C1 segment of cervical spinal cord (tissue), 14 donors: ENCODE data around the gene ZNF384.

Experiments
- DNase-seq, 14 donors: peaks; one replicate each; lab custom pipeline; 2025; lab: John Stamatoyannopoulos, UW

ZNF384 gene

DNA sequence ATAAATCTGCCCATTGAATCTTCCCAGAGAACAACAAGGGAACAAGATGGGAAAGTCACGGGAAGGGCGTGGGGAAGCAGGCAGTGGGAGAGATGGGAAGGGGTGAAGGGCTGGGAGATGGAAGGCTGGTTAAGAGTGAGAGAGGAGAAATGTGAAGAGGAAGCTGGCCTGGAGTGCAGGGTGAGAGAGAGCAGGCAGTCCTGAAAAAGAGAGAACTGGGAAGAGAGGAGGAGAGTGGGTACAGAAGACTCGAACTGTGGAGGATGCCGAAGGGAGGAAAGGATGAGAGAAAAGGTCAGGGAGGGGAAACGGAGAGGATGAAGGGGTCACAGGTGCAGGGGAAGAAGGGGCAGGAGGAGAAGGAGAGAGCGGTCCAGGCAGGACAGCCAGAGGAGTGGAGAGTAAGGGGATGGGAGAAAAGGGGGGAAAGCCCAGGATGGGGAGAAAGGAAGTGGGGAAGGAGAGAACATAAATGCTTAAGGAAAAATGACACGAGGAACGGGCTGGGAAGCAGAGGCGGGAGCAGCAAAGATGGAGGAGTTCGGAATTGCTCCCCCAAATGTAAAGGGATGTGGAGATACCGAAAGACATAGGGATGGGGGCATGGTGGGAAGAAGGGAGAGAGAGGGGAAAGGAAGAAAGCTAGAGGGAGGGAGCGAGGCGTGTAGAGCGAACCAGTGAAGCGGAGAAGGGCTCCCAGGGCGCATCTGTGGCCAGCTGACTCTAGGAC lies 10.2 kb upstream of the ZNF384 start:
- DNase-seq, result peak in 1 of 14 donors; percentile 39

DNA sequence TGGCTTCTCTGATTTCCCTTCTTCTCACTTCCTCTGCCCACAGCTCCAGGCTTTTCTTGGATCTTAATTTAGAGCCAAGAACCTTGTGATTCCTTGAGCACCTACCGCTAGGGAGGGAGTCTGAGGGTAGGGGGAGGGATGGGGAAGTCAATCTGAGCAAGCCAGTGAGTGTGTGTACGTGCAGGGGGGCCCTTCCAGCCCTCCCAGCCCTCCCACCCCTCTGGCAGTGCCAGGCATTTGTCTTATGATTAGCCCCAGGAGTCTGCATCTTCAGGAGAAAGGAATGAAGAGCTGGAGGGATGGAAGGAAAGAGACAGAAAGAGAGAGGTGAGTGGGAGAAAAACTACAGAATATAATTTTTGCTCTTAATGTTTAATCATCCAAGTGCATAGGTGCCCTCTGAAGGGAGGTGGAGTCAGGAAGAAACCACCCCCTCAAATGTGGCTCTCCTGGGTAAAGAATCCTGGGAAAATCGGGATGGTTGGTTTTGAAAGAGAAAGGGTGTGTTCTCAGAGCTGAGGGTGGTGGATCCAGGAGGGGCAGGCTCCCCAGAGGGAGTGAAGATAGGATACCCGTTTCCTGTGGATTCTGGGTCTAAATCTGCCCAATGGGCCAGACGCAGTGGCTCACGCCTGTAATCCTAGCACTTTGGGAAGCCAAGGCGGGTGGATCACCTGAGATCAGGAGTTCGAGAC lies 9.3 kb upstream of the ZNF384 start:
- no peak for DNase-seq

DNA sequence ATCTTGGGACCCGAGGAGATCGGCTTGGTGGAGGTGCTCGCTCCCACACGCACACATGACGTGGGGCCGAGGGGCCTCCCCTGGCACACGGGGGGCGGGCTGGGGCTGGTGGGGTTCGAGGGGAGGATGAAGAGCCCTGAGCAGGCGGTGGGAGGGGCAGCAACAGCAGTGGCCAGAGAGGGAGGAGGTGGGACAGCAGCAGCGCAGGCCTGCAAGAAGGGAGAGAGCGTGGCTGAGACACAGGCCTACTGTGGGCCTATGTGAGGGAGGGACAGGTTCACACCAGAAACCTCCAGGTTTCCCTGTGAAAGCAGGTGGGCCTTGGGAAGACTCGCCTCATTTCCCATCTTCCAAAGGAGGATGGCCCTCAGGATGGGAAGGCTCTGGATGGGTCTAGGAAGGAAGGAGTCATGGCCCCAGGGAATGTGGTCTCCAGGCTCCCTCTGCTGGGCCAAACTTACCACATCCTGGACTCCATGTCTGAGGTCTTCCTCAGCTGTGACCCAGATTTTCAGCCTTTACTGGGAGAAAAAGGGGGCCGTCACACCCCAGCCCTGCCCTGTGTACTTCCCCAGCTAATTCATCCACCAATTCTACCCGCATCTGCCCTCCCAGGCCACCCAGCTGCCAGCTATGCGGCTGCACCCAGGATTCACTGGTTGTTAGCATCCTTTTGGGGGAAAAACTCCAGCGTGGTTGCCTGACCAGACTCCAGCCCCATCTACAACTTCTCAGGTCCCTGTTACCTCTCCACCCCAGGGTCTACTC lies 8.6 kb upstream of the ZNF384 start:
- no peak for DNase-seq

DNA sequence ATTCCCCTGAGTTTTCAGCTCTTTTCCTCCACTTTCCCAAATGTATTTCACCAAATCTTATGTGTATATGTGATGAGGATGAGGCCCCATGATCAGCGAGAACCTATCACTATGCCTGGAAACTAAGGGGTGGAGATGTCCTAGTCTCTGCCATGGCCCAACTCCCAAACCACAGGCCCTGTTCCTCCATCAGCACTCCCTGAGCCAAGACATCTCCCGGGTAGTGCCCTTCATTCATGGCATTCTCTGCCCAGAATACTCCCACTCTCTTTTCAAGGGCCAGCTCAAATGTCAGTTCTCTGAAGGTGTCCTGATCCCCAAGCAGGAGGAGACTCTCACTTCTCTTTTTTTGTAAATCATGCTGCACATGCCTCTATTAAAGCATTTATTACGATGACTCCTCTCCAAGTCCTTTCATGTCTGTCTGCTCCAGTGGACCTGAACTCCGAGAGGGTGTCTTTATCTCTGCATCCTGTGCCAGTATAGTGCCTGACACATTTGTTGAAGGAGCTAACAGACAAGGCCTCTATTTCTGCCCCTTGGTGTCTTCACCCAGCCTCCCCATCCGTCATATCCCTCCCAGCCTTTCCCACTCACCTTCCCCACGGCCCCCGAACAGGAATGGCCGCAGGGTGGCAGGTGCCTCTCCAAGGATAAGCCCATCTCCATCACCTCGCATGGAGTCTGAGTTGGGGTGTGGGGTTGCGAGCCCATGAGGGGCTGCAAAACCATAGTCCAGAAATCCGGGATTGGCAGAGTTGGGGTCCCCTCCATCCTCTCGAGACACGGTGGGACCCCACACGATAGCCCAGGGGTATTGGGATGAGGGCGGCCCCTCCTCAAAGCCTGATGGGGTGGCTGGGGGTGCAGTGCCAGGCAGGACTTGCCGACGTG lies 7.8 kb upstream of the ZNF384 start:
- no peak for DNase-seq

GRCh38 chr12:6695313-6696045 lies 6.3 kb upstream of the ZNF384 start:
- no peak for DNase-seq

DNA sequence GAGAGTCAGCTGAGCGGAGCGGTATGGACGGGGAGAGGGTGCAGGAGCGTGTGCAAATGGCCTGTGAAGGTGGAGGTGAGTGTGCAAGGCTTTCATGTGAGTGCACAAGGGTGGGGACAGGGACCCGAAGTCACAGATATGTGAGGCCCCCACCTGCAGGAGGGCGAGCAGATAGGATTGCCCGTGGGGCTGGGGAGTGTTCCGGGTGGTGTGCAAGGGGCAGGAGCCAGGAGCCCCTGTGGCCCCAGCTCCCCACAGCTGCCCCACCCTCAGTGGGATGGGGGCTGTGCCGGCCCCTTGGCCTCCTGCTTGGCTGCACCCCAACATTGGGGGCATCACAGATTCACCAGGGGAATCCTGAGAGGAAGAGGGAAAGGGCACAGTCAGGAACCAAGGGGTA lies 5.5 kb upstream of the ZNF384 start:
- no peak for DNase-seq

DNA sequence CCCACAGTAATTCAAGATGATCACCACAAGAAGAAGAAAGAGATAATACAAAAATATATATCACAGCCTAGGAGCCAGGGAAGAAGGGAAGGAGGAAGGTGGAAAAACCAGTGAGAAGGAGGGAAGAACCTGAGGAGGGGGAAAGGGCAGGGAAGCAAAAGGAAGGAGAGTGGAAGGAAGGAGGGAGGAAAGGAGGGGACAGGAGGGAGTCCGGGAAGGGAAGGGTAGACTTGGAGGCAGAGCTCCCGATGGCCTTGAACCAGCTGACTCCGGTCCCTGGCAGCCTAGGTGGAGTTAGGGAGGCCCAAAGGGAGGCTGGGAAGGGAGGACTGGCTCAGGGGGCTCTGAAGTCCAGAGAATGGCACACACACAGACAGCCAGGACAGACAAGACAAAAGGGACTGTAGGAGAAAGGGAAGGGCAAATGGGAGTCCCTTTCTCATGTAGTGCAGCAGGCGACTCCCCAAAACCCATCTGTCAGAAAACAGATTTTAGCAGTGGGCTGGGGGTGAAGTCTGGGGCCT lies 4.7 kb upstream of the ZNF384 start:
- DNase-seq, result no peak

DNA sequence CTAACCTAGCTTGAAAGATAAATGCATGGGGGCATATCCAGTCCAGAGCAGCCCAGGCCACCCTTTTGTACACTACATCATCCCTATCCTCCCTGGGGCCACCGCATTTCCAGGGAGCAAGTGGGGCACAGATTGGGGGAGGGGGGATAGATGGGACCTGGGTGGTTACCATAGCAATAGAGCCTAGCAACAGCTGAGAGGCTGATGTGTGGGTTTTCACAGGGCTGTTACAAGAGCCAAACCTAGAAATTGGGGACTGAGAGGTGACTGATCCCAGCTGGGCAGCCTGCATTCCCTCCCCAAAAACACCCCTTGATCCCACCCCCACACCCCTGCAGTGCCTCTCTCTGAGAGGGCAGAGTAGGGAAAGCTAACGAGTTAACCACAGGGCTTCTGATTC lies 3.7 kb upstream of the ZNF384 start:
- no peak for DNase-seq

DNA sequence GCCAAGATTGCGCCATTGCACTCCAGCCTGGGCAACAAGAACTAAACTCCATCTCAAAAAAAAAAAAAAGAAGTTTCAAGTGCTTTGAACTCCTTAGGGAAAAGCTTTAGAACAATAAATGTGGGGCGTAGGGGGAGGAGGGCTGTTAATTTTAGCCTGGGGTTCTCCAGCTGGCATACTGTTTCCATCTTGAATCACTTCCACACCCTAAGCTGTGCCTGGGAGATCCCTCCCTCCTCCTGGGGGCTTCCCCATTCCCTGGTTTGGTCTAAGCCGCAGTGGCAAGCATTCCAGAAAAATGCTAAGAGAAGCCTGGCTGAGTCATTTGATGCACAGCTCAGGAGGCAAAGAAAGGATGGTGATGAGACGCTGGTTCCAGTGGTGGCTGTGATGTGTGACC lies 2.3 kb upstream of the ZNF384 start:
- no peak for DNase-seq

DNA sequence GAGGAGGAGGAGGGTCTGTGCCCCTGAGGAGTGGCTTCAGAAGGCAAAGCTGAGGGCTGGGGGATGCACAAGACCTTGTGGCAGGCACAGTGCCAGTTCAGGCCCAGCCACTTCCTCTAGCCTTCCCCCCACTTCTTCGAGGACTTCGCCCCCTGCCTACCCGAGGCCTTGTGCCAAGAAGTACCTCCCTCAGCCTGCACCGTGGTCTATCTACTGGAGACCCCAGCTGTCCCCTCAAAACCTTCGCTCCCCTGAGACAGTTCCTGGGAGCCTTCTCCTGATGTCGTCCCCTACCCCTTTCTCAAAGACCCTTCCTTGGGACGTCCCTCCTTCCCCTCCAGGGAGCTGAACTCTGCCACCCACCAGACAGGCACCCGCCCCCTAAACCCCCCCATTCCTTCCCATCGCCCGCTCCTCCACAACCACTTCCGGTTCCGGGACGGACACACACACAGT lies 604 bp downstream of the ZNF384 start:
- peak in 3 of 14 donors; percentile 21 to 73 (median 61) for DNase-seq

DNA sequence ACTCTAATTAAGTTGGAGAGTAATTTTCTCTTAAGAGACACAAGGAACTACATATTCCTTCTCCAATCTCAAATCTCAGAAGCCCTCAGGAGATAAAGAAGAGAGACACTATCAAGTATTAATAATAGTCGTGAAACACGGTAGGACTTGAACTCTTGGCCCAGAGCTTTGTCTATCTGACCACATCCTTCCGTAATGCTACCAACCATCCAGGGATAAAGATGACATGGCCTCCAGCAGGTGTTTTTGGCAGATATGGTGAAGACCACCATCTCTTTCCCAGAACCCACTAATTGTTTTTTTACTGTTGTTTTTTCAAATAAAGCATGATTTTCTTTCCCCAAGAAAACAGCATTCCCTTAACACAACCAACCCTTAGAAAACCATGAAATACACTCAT lies 3.4 kb downstream of the ZNF384 start:
- DNase-seq, result no peak

- DNase-seq, result peak in 1 of 14 donors; percentile 17
Observed at GRCh38 chr12:6684609-6685008, 4.6 kb downstream of the ZNF384 start.

- DNase-seq, result no peak
Observed at GRCh38 chr12:6676962-6677361, 12.2 kb downstream of the ZNF384 start.

- no peak for DNase-seq
Observed at GRCh38 chr12:6672143-6672542, 17.0 kb downstream of the ZNF384 start.

- no peak for DNase-seq
Observed at GRCh38 chr12:6667559-6668210, 21.5 kb downstream of the ZNF384 start.

DNA sequence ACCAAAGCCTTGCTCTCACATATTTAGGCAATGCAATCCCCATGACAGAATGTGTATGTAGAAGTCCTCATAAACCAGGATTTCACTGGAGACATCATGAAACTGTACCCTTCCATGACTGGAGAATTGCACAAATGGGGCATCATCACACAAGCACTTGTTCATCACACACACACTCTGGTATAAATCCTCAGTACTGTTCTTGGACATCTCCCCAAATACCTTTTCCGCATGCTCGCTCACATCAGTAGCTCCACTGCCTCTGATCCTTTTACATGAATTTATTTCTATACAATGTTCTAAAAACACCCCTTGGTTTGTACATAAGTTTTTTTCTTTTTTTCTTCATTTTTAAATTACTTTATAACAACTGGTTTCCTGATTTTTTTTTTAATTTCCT lies 23.0 kb downstream of the ZNF384 start:
- DNase-seq, result no peak

DNA sequence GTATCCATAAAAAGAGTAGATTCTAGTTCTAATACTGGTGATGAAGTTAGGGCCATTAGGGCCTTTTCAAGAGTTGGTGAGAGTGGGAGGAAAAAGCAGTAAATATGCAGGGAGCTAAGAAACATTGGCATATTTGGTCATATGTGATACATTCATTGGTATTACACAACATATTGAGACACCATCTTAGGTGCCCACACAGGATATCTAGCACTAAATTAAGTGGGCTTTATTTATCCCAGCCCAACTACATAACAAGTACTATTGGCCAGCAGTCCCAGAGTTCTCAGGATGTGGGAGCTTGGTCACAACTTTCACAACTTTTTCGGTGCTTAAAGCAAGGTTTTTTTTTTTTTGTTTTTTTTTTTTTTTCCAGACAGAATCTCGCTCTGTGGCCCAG lies 24.3 kb downstream of the ZNF384 start:
- DNase-seq, result no peak

GRCh38 chr12:6662906-6663742 lies 26.1 kb downstream of the ZNF384 start, which contains the start of gene ING4:
ING4 (minus strand) TSS chr12:6663119; CDS start chr12:6663101, 18 bp downstream.
- DNase-seq, result peak; percentile 49 to 99 (median 90)

- no peak for DNase-seq
Observed at GRCh38 chr12:6662602-6662905, 26.6 kb downstream of the ZNF384 start.
